Globus pallidus (tissue), 1 donor: ENCODE data around the gene FGD5.

ENCODE experiments used
- DNase-seq: peaks from one replicate; pipeline ENCODE4 v3.0.0-alpha.2; 2015; ENCODE audit warnings: low spot score

FGD5 gene

GRCh38 chr3:14852717-14853116 is 34.0 kb downstream of the FGD5 start:
- no peak for DNase-seq

GRCh38 chr3:14853271-14853951 is 34.6 kb downstream of the FGD5 start:
- DNase-seq: no peak

GRCh38 chr3:14857506-14857905 is 38.7 kb downstream of the FGD5 start:
- no peak for DNase-seq

GRCh38 chr3:14858105-14858504 is 39.3 kb downstream of the FGD5 start:
- no peak for DNase-seq

- DNase-seq: no peak
These were observed 41.1 kb downstream of the FGD5 start for GRCh38 chr3:14859880-14860279.

GRCh38 chr3:14861031-14861430 is 42.3 kb downstream of the FGD5 start:
- no peak for DNase-seq

GRCh38 chr3:14861446-14862302 is 42.9 kb downstream of the FGD5 start:
- no peak for DNase-seq

- DNase-seq: no peak
These were observed 43.5 kb downstream of the FGD5 start for GRCh38 chr3:14862303-14862660.

GRCh38 chr3:14862661-14863230 is 44.0 kb downstream of the FGD5 start:
- no peak for DNase-seq

- no peak for DNase-seq
These were observed 44.8 kb downstream of the FGD5 start for GRCh38 chr3:14863333-14864100.

GRCh38 chr3:14864131-14864530 is 45.4 kb downstream of the FGD5 start:
- DNase-seq: no peak

GRCh38 chr3:14866627-14867026 is 47.9 kb downstream of the FGD5 start:
- DNase-seq: no peak

- DNase-seq: no peak
These were observed 49.3 kb downstream of the FGD5 start for GRCh38 chr3:14867936-14868570.

- DNase-seq: no peak
These were observed 51.4 kb downstream of the FGD5 start for GRCh38 chr3:14869917-14870782.

- DNase-seq: no peak
These were observed 52.0 kb downstream of the FGD5 start for GRCh38 chr3:14870783-14871060.

- DNase-seq: no peak
These were observed 52.9 kb downstream of the FGD5 start for GRCh38 chr3:14871456-14872200.

- no peak for DNase-seq
These were observed 53.9 kb downstream of the FGD5 start for GRCh38 chr3:14872706-14873105.

- DNase-seq: no peak
These were observed 56.0 kb downstream of the FGD5 start for GRCh38 chr3:14874784-14875183.

GRCh38 chr3:14875411-14876175 is 56.8 kb downstream of the FGD5 start:
- DNase-seq: no peak

GRCh38 chr3:14876921-14877333 is 58.2 kb downstream of the FGD5 start:
- no peak for DNase-seq
